Smooth muscle cell (in vitro differentiated cells): ENCODE measurements around the gene ENTPD6. TPM values are rescaled to one million over a fixed set of nuclear protein-coding genes. Genes with fewer than 3 reads are reported as not detected.
"Not testable (repeated sequence)": the region's sequence is repeated elsewhere in the genome, so short reads cannot be mapped to it uniquely, and the experiment has no call there.

Experiments
- DNase-seq: peaks from one replicate; lab custom pipeline; 2025; ENCODE audit not compliant: unreplicated experiment; lab: John Stamatoyannopoulos, UW
- H2AFZ ChIP-seq: fragments of 200-600 bp; sonication (generic); 2 replicates; pipeline ENCODE4 v1.6.0; 2016; ENCODE audit warnings: antibody characterized with exemption, low read depth, mild to moderate bottlenecking
- H3F3A ChIP-seq: fragments of 200-600 bp; sonication (generic); 2 replicates; pipeline ENCODE4 v1.6.0; 2017; ENCODE audit warnings: antibody characterized with exemption, low read depth
- H3K27ac ChIP-seq: fragments of 200-600 bp; sonication (generic); 2 replicates; pipeline ENCODE4 v1.5.1; 2016; ENCODE audit warnings: low read depth, mild to moderate bottlenecking
- H3K27me3 ChIP-seq: fragments of 200-600 bp; sonication (generic); 2 replicates; pipeline ENCODE4 v1.6.1; 2016; ENCODE audit warnings: low read depth, mild to moderate bottlenecking
- H3K36me3 ChIP-seq: fragments of 200-600 bp; sonication (generic); 2 replicates; pipeline ENCODE4 v1.5.1; 2016; ENCODE audit warnings: low read depth
- H3K4me1 ChIP-seq: fragments of 200-600 bp; sonication (generic); 2 replicates; pipeline ENCODE4 v1.5.1; 2016; ENCODE audit warnings: low read depth
- H3K4me2 ChIP-seq: fragments of 200-600 bp; sonication (generic); 2 replicates; pipeline ENCODE4 v1.6.0; 2016; ENCODE audit warnings: mild to moderate bottlenecking
- H3K4me3 ChIP-seq: fragments of 200-600 bp; sonication (generic); 2 replicates; pipeline ENCODE4 v1.5.1; 2016; ENCODE audit warnings: mild to moderate bottlenecking
- H3K79me2 ChIP-seq: fragments of 200-600 bp; sonication (generic); 2 replicates; pipeline ENCODE4 v1.6.0; 2016; ENCODE audit warnings: low read depth, mild to moderate bottlenecking
- H3K9ac ChIP-seq: fragments of 200-600 bp; sonication (generic); 2 replicates; pipeline ENCODE4 v1.6.0; 2016; ENCODE audit warnings: low read depth
- H3K9me3 ChIP-seq: fragments of 200-600 bp; sonication (generic); replicated peaks from 2 replicates; pipeline ENCODE4 v1.5.1; 2016; ENCODE audit warnings: low read depth
- H4K20me1 ChIP-seq: fragments of 200-600 bp; sonication (generic); 2 replicates; pipeline ENCODE4 v1.6.0; 2016; ENCODE audit warnings: low read depth
- WGBS: methylation state at CpG from one replicate; pipeline ENCODE4 v1.1.7; 2016; ENCODE audit warnings: low lambda C conversion rate; 5-methylcytosine and 5-hydroxymethylcytosine counted together
- polyA plus RNA-seq: library from polyadenylated mRNA; unstranded; fragments of >200 nt; fragmentation: Nextera tagmentation; extraction: Ambion mirVana; gene quantifications from 2 replicates; pipeline ENCODE4 v1.2.1, GENCODE V29; 2016
- total RNA-seq: library from RNA; depleted of rRNA; stranded (reverse); fragments of >200 nt; gene quantifications from 2 replicates; pipeline ENCODE4 v1.2.3, GENCODE V29; 2014
- TF ChIP-seq, protein P1 (sequence below): fragments of 200-600 bp; sonication (generic); IDR thresholded peaks from 2 replicates; pipeline ENCODE4 v1.5.1; 2017; ENCODE audit warnings: borderline replicate concordance, mild to moderate bottlenecking, antibody characterized with exemption; ENCODE audit not compliant: insufficient read depth, poor library complexity, severe bottlenecking

Gene ENTPD6
- total and polyA plus RNA-seq, 2 experiments from 2014 or later, result 12.6 to 19.9 TPM

DNA sequence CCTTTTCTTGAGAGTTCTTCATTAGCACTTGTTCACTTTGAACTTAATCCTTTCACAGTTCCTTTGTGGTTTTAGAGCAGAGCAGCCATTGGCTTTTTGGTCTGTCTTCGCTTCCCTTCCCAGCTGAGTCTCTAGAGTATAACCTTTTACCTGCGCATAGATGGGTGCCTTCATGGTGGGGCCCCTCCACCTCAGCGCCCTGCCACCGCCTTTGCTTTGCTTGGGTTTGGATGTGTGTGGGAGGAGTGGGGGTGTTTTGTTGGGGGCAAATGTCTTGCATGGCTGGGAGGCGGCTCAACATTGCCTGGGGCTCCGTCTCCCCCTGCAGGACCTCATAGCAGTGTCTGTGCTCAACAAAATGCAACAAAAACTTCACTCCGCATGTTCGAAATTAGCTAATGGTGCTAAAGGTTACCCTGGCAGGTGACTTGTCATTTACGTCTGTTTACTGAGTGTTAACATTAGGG lies 64.3 kb downstream of the ENTPD6 start:
- H3K9me3 ChIP-seq, result no peaks in the 10 kb centered on the region
- no peak overlapping the region for H3K4me3 ChIP-seq
- peaks cover 29% of the 10 kb centered on the region for H3K79me2 ChIP-seq
- no peaks in the 10 kb centered on the region for H3F3A ChIP-seq
- 94% methylated on average over 9 of the region's 9 CpGs for WGBS
- H4K20me1 ChIP-seq, result peaks cover 41% of the 10 kb centered on the region
- TF ChIP-seq, protein P1, sequence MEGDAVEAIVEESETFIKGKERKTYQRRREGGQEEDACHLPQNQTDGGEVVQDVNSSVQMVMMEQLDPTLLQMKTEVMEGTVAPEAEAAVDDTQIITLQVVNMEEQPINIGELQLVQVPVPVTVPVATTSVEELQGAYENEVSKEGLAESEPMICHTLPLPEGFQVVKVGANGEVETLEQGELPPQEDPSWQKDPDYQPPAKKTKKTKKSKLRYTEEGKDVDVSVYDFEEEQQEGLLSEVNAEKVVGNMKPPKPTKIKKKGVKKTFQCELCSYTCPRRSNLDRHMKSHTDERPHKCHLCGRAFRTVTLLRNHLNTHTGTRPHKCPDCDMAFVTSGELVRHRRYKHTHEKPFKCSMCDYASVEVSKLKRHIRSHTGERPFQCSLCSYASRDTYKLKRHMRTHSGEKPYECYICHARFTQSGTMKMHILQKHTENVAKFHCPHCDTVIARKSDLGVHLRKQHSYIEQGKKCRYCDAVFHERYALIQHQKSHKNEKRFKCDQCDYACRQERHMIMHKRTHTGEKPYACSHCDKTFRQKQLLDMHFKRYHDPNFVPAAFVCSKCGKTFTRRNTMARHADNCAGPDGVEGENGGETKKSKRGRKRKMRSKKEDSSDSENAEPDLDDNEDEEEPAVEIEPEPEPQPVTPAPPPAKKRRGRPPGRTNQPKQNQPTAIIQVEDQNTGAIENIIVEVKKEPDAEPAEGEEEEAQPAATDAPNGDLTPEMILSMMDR, result no peak
- peaks cover 6% of the 10 kb centered on the region for H3K4me1 ChIP-seq
- no peak overlapping the region for H3K4me2 ChIP-seq
- H3K27me3 ChIP-seq, result no peaks in the 10 kb centered on the region
- H3K9ac ChIP-seq, result no peak overlapping the region
- no peak for DNase-seq
- no peaks in the 10 kb centered on the region for H3K36me3 ChIP-seq
- no peak overlapping the region for H3K27ac ChIP-seq
- H2AFZ ChIP-seq, result no peak overlapping the region

DNA sequence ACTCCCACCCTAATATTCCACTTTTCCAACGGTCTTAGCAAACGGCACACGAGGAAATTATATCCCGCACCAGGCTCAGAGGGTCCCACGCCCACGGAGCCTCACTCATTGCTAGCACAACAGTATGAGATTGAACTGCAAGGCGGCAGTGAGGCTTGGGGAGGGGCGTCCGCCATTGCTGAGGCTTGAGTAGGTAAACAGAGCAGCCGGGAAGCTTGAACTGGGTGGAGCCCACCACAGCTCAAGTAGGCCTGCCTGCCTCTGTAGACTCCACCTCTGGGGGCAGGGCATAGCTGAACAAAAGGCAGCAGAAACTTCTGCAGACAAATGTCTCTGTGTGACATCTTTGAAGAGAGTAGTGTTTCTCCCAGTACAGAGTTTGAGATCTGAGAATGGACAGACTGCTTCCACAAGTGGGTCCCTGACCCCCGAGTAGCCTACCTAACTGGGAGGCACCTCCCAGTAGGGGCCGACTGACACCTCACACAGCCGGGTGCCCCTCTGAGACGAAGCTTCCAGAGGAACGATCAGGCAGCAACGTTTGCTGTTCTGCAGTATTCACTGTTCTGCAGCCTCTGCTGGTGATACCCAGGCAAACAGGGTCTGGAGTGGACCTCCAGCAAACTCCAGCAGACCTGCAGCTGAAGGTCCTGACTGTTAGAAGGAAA lies 65.4 kb downstream of the ENTPD6 start:
- H3K4me1 ChIP-seq, H3K9ac ChIP-seq, H3K9me3 ChIP-seq, H3K27me3 ChIP-seq, H3K36me3 ChIP-seq, H3K4me2 ChIP-seq, H3K4me3 ChIP-seq, H3K27ac ChIP-seq, H2AFZ ChIP-seq, DNase-seq, H3F3A ChIP-seq: not testable (repeated sequence)
- Histone ChIP-seq H4K20me1 (peaks cover 30% of the 10 kb centered on the region), H3K79me2 (peaks cover 26% of the 10 kb centered on the region)
- 96% methylated on average over 16 of the region's 16 CpGs for WGBS

DNA sequence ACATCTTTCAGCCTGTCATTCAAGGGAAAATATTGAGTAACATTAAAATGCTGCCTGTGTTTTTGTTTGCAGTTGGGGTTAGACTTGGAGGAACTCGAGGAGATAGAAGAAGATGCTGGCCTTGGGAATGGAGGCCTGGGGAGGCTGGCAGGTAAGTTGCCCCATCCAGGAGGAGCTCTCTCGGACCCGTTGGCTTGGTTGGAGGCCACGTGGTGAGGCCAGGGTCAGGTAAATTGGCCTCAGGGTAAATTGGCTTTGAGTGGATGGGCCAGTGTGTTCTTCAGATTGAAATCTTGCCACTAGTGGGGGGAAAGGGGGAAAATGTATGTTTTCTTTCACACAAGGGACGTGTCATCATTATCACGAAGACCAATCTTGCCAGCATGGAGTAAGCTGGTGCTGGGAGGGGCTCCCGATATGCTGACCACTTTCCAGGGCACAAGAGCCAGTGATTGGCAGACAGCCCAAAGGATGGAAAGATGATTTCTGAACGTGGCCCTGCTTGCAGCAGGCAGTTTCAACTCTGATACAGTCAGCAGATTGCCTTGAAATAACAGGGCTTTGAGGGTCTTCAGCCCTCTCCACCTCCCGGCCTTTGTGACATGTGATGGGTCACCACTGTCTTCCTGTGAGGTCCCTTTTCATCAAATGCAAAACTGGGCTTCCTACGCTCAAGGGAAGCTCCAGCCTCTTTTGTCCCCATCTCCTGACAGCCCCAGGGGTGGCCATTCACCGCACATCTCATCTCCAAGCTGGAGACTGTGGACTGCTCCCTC lies 73.7 kb downstream of the ENTPD6 start:
- Histone ChIP-seq H3K9me3 (no peaks in the 10 kb centered on the region), H3K4me3 (no peak overlapping the region), H4K20me1 (peaks cover 15% of the 10 kb centered on the region), H3K4me2 (no peak overlapping the region), H3K79me2 (no peaks in the 10 kb centered on the region), H3K9ac (no peak overlapping the region), H2AFZ (no peak overlapping the region), H3K27me3 (no peaks in the 10 kb centered on the region), H3K4me1 (no peaks in the 10 kb centered on the region), H3F3A (no peaks in the 10 kb centered on the region), H3K36me3 (peaks cover 4% of the 10 kb centered on the region), H3K27ac (no peak overlapping the region)
- TF ChIP-seq, protein P1, result no peak
- WGBS, result 96% methylated on average over 11 of the region's 11 CpGs
- DNase-seq, result no peak

DNA sequence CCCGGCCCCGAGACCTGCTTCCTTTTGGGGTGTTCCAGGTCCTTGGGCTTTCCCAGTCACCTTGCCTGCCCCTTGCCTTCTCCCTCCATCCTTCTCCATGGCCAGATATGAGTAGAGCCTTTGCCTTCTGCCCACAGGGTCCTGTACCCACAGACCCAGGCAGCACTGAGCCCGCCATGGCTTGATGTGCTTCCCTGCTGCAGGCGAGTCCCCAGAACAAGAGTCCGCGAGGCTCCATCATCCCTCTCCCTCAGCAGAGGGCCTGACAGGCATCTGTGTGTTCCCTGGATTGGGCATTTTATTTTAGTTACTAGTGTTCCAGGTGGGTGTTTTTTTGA lies 74.3 kb downstream of the ENTPD6 start:
- H3K4me3 ChIP-seq, result no peak overlapping the region
- H3K27ac ChIP-seq, result no peak overlapping the region
- H3K4me2 ChIP-seq, result no peak overlapping the region
- TF ChIP-seq, protein P1, result no peak
- no peaks in the 10 kb centered on the region for H3K4me1 ChIP-seq
- DNase-seq, result no peak
- no peak overlapping the region for H2AFZ ChIP-seq
- peaks cover 15% of the 10 kb centered on the region for H4K20me1 ChIP-seq
- H3K27me3 ChIP-seq, result no peaks in the 10 kb centered on the region
- H3K9me3 ChIP-seq, result no peaks in the 10 kb centered on the region
- H3F3A ChIP-seq, result no peaks in the 10 kb centered on the region
- WGBS, result 98% methylated on average over 6 of the region's 6 CpGs
- no peaks in the 10 kb centered on the region for H3K79me2 ChIP-seq
- H3K9ac ChIP-seq, result no peak overlapping the region
- peaks cover 4% of the 10 kb centered on the region for H3K36me3 ChIP-seq
